Suppressor macrophage treated with lipopolysaccharide for 1 hour (primary cell): ENCODE results near the gene LGALS9.
"Not testable (repeated sequence)": the region's sequence is repeated elsewhere in the genome, so short reads cannot be mapped to it uniquely, and the experiment has no call there.

Source experiments
- DNase-seq, 3 donors: peaks; one replicate each; pipeline ENCODE4 v3.0.0-alpha.2; 2020 to 2022

The LGALS9 gene

GRCh38 chr17:27655525-27656111 lies 24.6 kb downstream of the LGALS9 start:
- DNase-seq = not testable (repeated sequence)

- not testable (repeated sequence) for DNase-seq
Measured at GRCh38 chr17:27656620-27657019, 25.6 kb downstream of the LGALS9 start.

- peak in 1 of 3 donors; percentile 39 for DNase-seq
Measured at GRCh38 chr17:27657620-27658019, 26.6 kb downstream of the LGALS9 start.

- no peak for DNase-seq
Measured at GRCh38 chr17:27659683-27660082, 28.7 kb downstream of the LGALS9 start.

- no peak for DNase-seq
Measured at GRCh38 chr17:27660436-27660835, 29.4 kb downstream of the LGALS9 start.

- DNase-seq = no peak
Measured at GRCh38 chr17:27663936-27664605, 33.1 kb downstream of the LGALS9 start.

GRCh38 chr17:27664606-27664965 lies 33.6 kb downstream of the LGALS9 start:
- no peak for DNase-seq

- no peak for DNase-seq
Measured at GRCh38 chr17:27665549-27665948, 34.6 kb downstream of the LGALS9 start.

- not testable (repeated sequence) for DNase-seq
Measured at GRCh38 chr17:27666270-27666669, 35.3 kb downstream of the LGALS9 start.

- DNase-seq = no peak
Measured at GRCh38 chr17:27666831-27667560, 36.0 kb downstream of the LGALS9 start.

- DNase-seq = no peak
Measured at GRCh38 chr17:27667656-27668487, 36.9 kb downstream of the LGALS9 start.

GRCh38 chr17:27668488-27668823 lies 37.5 kb downstream of the LGALS9 start:
- no peak for DNase-seq

- DNase-seq = no peak
Measured at GRCh38 chr17:27669136-27669535, 38.1 kb downstream of the LGALS9 start.

- DNase-seq = no peak
Measured at GRCh38 chr17:27669850-27670249, 38.9 kb downstream of the LGALS9 start.

- DNase-seq = no peak
Measured at GRCh38 chr17:27670791-27671590, 40.0 kb downstream of the LGALS9 start.

- DNase-seq = no peak
Measured at GRCh38 chr17:27671591-27671910, 40.6 kb downstream of the LGALS9 start.

- DNase-seq = not testable (repeated sequence)
Measured at GRCh38 chr17:27671977-27672480, 41.0 kb downstream of the LGALS9 start.

GRCh38 chr17:27674335-27674734 lies 43.3 kb downstream of the LGALS9 start:
- DNase-seq = no peak

GRCh38 chr17:27677191-27677590 lies 46.2 kb downstream of the LGALS9 start:
- DNase-seq = no peak

- not testable (repeated sequence) for DNase-seq
Measured at GRCh38 chr17:27686322-27686721, 55.3 kb downstream of the LGALS9 start.

GRCh38 chr17:27690882-27691281 lies 59.9 kb downstream of the LGALS9 start:
- no peak for DNase-seq

GRCh38 chr17:27695254-27695814 lies 64.3 kb downstream of the LGALS9 start:
- not testable (repeated sequence) for DNase-seq
